B cell (primary cell): ENCODE results near the gene IRAK1. TPM values are rescaled to one million over a fixed set of nuclear protein-coding genes. Genes with fewer than 3 reads are reported as not detected.

Experiments
- ATAC-seq: fragments of 200-7000 bp; cut with Tn5 transposase; one replicate; pipeline ENCODE4 v1.10.0; 2021; ENCODE audit warnings: low read depth, mild to moderate bottlenecking, moderate number of reproducible peaks, moderate library complexity
- CTCF ChIA-PET: fragments of 350-600 bp; sonication (Branson Sonifier 250); formaldehyde crosslinking; loops from one replicate; lab custom pipeline; 2021; ENCODE audit warnings: antibody characterized with exemption, inconsistent platforms; lab: Charles Lee
- POLR2A ChIA-PET: fragments of 350-600 bp; sonication (Branson Sonifier 250); formaldehyde crosslinking; loops from one replicate; lab custom pipeline; 2021; ENCODE audit warnings: antibody characterized with exemption; lab: Charles Lee
- DNase-seq: peaks from one replicate; pipeline ENCODE4 v3.0.0; 2013
- H2AFZ ChIP-seq: 2 replicates; pipeline ENCODE4 v1.6.1; 2012; ENCODE audit warnings: mild to moderate bottlenecking, low read depth, low read length; ENCODE audit not compliant: insufficient read depth, poor library complexity, severe bottlenecking
- H3K27ac ChIP-seq, 2 donors: 1 replicate in 1 of 2; 2 replicates in 1 of 2; pipeline ENCODE4 v1.5.1; 2012 to 2013; ENCODE audit warnings: low read length in 2 of 2, mild to moderate bottlenecking in 2 of 2, moderate library complexity in 1 of 2
- H3K27me3 ChIP-seq, 4 experiments: fragments of 200-600 bp in 1 of 4; sonication (generic) in 1 of 4; replicated peaks in 1 of 4; 1 replicate in 2 of 4; 2 replicates in 2 of 4; pipeline versions ENCODE4 v1.6.1 to v1.7.0; 2013 to 2016; ENCODE audit warnings: low read length in 3 of 4, mild to moderate bottlenecking in 2 of 4, mixed read lengths in 1 of 4, moderate library complexity in 1 of 4; ENCODE audit not compliant: insufficient read depth in 4 of 4, control insufficient read depth in 3 of 4; ENCODE audit errors: control extremely low read depth in 1 of 4
- H3K36me3 ChIP-seq, 2 experiments: replicated peaks in 1 of 2; 1 replicate in 1 of 2; 2 replicates in 1 of 2; pipeline versions ENCODE4 v1.6.1 to v1.7.1; 2013; ENCODE audit warnings: low read length in 1 of 2; ENCODE audit not compliant: insufficient read depth in 2 of 2, control insufficient read depth in 1 of 2; ENCODE audit errors: control extremely low read depth in 1 of 2, extremely low read depth in 1 of 2
- H3K4me1 ChIP-seq, 2 donors: fragments of 200-600 bp in 1 of 2; sonication (generic) in 1 of 2; 1 replicate in 1 of 2; 2 replicates in 1 of 2; pipeline versions ENCODE4 v1.5.1 to v1.6.1; 2013 to 2017; ENCODE audit warnings: low read length in 2 of 2; ENCODE audit not compliant: control insufficient read depth in 2 of 2, insufficient read depth in 2 of 2
- H3K4me2 ChIP-seq: replicated peaks from 2 replicates; pipeline ENCODE3; 2012; ENCODE audit warnings: mild to moderate bottlenecking, low read depth, low read length; ENCODE audit not compliant: poor library complexity, severe bottlenecking
- H3K4me3 ChIP-seq, 5 experiments: fragments of 200-600 bp in 1 of 5; sonication (generic) in 1 of 5; 1 replicate in 3 of 5; 2 replicates in 2 of 5; pipeline versions ENCODE4 v1.5.1 to v1.7.0; 2011 to 2016; ENCODE audit warnings: low read length in 4 of 5, mild to moderate bottlenecking in 4 of 5, low read depth in 2 of 5, control low read depth in 1 of 5, moderate library complexity in 1 of 5; ENCODE audit not compliant: insufficient read depth in 1 of 5; ENCODE audit errors: control extremely low read depth in 1 of 5, extremely low read depth in 1 of 5
- H3K79me2 ChIP-seq: fragments of 200-600 bp; sonication (generic); one replicate; pipeline ENCODE4 v1.6.0; 2016; ENCODE audit warnings: low read length; ENCODE audit not compliant: control insufficient read depth, insufficient read depth
- H3K9ac ChIP-seq: fragments of 200-600 bp; sonication (generic); 2 replicates; pipeline ENCODE4 v1.6.1; 2017; ENCODE audit warnings: mild to moderate bottlenecking, low read length, moderate library complexity
- H3K9me3 ChIP-seq, 3 donors: one replicate each; pipeline versions ENCODE4 v1.6.1 to v1.7.1; 2013; ENCODE audit warnings: low read length in 2 of 3; ENCODE audit not compliant: control insufficient read depth in 2 of 3, insufficient read depth in 1 of 3; ENCODE audit errors: control extremely low read depth in 1 of 3
- H4K20me1 ChIP-seq: 2 replicates; pipeline ENCODE4 v1.6.0; 2012; ENCODE audit warnings: mild to moderate bottlenecking, low read length; ENCODE audit not compliant: insufficient read depth, control insufficient read depth, poor library complexity, severe bottlenecking
- H3K27ac Mint-ChIP-seq: one replicate; pipeline ENCODE4 v1.8.0; 2021; ENCODE audit warnings: mixed read lengths
- H3K27me3 Mint-ChIP-seq: one replicate; pipeline ENCODE4 v1.8.0; 2021; ENCODE audit warnings: mixed read lengths
- H3K4me1 Mint-ChIP-seq: one replicate; pipeline ENCODE4 v1.8.0; 2021; ENCODE audit warnings: mixed read lengths
- H3K4me3 Mint-ChIP-seq: one replicate; pipeline ENCODE4 v1.8.0; 2021; ENCODE audit warnings: mixed read lengths
- H3K9me3 Mint-ChIP-seq: one replicate; pipeline ENCODE4 v1.8.0; 2022; ENCODE audit warnings: mixed read lengths; ENCODE audit not compliant: insufficient read depth
- EZH2 ChIP-seq: IDR thresholded peaks from 2 replicates; pipeline ENCODE4 v1.6.1; 2012; ENCODE audit warnings: borderline replicate concordance, low read depth, mild to moderate bottlenecking, moderate library complexity, low read length; ENCODE audit not compliant: insufficient read depth, poor library complexity, severe bottlenecking
- WGBS: methylation state at CpG from one replicate; pipeline ENCODE4 v1.1.5; 2013; ENCODE audit warnings: missing lambda C conversion rate; ENCODE audit not compliant: insufficient coverage; 5-methylcytosine and 5-hydroxymethylcytosine counted together
- intact Hi-C: fragments of 100-400 bp; cut with micrococcal nuclease; formaldehyde crosslinking; loops from one replicate; pipeline ENCODE4 v1.10.0; 2022
- polyA plus RNA-seq: library from polyadenylated mRNA; depleted of rRNA; stranded (reverse); fragments of >200 nt; gene quantifications from 2 replicates; pipeline ENCODE4 v1.2.3, GENCODE V29; 2012
- total RNA-seq, 2 donors: library from RNA; stranded (reverse); fragments of 120-200 nt in 1 of 2; gene quantifications; 1 replicate in 1 of 2; 2 replicates in 1 of 2; pipeline versions ENCODE4 v1.2.3 to v1.2.4, GENCODE V29; 2013 to 2022
- TF ChIP-seq, protein P1 (sequence below): fragments of 200-600 bp; IDR thresholded peaks from one replicate; pipeline ENCODE4 v1.8.0; 2022; ENCODE audit warnings: antibody characterized with exemption, mild to moderate bottlenecking

Gene IRAK1
- total and polyA plus RNA-seq, 2 donors (not counting 1 experiment from before 2014, with no cell fraction given) = 112 to 118 TPM

DNA sequence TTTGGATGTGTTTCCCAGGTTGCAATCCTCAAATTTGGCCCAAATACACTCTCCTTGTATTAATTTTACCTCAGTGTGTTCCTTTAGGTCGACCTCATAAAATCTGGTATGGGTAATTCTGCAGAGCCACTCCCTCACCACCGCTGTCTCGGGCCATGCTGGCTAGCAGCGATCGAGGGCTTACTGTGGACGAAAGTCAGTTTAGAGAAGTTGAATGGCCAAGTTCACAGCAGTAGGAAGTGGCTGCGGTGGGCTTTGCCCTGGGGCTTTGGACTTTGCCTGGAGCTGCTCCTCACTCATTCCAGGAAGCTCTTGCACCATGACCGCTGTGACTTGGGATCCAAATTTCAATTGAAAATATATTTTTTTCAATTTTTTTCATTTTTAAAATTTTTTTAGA is 27.5 kb downstream of the IRAK1 start:
- 88% methylated on average over 6 of the region's 8 CpGs for WGBS
- Histone ChIP-seq H3K4me2 (no peak overlapping the region), H3K9ac (no peak overlapping the region), H3K4me3 (no peak overlapping the region), H3K79me2 (no peaks in the 10 kb centered on the region), H3K27me3 (no peaks in the 10 kb centered on the region), H3K9me3 (no peaks in the 10 kb centered on the region), H3K4me1 (no peaks in the 10 kb centered on the region), H3K27ac (no peak overlapping the region), H2AFZ (no peak overlapping the region), H3K36me3 (no peaks in the 10 kb centered on the region), H4K20me1 (no peaks in the 10 kb centered on the region)
- ChIA-PET CTCF (no interaction called here), POLR2A (interaction anchor here (0.7 kb wide), 1 partner anchor 28 kb away, joined by 5 read pairs; no protein-coding TSS in a partner anchor)
- intact Hi-C loops = no loop called here
- Mint-ChIP-seq H3K27ac (no peak overlapping the region), H3K9me3 (no peaks in the 10 kb centered on the region), H3K27me3 (no peaks in the 10 kb centered on the region), H3K4me1 (no peaks in the 10 kb centered on the region), H3K4me3 (no peak overlapping the region)
- no peak for DNase-seq
- TF ChIP-seq EZH2 = no peak
- TF ChIP-seq, protein P1, sequence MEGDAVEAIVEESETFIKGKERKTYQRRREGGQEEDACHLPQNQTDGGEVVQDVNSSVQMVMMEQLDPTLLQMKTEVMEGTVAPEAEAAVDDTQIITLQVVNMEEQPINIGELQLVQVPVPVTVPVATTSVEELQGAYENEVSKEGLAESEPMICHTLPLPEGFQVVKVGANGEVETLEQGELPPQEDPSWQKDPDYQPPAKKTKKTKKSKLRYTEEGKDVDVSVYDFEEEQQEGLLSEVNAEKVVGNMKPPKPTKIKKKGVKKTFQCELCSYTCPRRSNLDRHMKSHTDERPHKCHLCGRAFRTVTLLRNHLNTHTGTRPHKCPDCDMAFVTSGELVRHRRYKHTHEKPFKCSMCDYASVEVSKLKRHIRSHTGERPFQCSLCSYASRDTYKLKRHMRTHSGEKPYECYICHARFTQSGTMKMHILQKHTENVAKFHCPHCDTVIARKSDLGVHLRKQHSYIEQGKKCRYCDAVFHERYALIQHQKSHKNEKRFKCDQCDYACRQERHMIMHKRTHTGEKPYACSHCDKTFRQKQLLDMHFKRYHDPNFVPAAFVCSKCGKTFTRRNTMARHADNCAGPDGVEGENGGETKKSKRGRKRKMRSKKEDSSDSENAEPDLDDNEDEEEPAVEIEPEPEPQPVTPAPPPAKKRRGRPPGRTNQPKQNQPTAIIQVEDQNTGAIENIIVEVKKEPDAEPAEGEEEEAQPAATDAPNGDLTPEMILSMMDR = no peak
- ATAC-seq = no peak

DNA sequence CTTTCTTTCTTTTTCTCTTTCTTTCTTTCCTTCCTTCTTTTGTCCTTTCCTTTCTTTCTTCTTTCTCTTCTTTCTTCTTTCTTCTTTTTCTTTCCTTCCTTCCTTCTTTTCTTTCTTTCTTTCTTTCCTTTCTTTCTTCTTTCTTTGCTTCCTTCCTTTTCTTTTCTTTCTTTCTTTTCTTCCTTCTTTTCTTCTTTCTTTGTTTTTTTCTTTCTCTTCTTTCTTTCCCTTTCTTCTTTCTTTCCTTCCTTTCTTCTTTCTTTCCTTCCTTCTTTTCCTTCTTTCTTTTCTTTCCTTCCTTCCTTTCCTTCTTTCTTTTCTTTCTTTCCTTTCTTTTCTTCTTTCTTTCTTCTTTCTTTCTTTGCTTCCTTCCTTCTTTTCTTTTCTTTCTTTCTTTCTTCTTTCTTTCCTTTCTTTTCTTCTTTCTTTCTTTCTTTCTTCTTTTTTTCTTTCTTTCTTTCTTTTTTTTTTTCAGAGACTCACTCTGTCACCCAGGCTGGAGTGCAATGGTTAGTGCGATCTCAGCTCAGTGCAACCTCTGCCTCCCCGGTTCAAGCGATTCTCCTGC is 28.6 kb downstream of the IRAK1 start:
- DNase-seq (no peak), ATAC-seq (no peak)
- Histone ChIP-seq H3K79me2 (no peaks in the 10 kb centered on the region), H3K27me3 (no peaks in the 10 kb centered on the region), H3K4me3 (no peak overlapping the region), H2AFZ (no peak overlapping the region), H4K20me1 (no peaks in the 10 kb centered on the region), H3K4me1 (peaks cover 0 to 5% of the 10 kb centered on the region in 2 donors), H3K27ac (no peak overlapping the region), H3K4me2 (no peak overlapping the region), H3K9me3 (no peaks in the 10 kb centered on the region), H3K9ac (no peak overlapping the region), H3K36me3 (no peaks in the 10 kb centered on the region)
- H3K27me3 Mint-ChIP-seq = no peaks in the 10 kb centered on the region
- no peaks in the 10 kb centered on the region for H3K9me3 Mint-ChIP-seq
- H3K4me1 Mint-ChIP-seq = no peaks in the 10 kb centered on the region
- no peak for TF ChIP-seq EZH2
- TF ChIP-seq, protein P1 = peak; percentile 36
- ChIA-PET CTCF (no interaction called here), POLR2A (no interaction called here)
- WGBS = no CpG with 5 or more reads among the region's 3 CpGs
- H3K4me3 Mint-ChIP-seq = no peak overlapping the region
- intact Hi-C loops = no loop called here
- H3K27ac Mint-ChIP-seq = no peak overlapping the region
